ENCODE measurements around the gene CD68.
A peak's percentile ranks its signal among the peaks of the same experiment; 100 is the strongest.

CD68 gene

GRCh38 chr17:7579001-7579833 lies at the start of gene CD68:
TSS of gene CD68 (plus strand) at chr17:7579638. CDS start at chr17:7579678, 40 bp downstream.
- DNase-seq, result peak; percentile 92

GRCh38 chr17:7530023-7530900 lies 49.2 kb upstream of the CD68 start:
- DNase-seq, result no peak

GRCh38 chr17:7538050-7538449 lies 41.4 kb upstream of the CD68 start:
- no peak for DNase-seq

- DNase-seq, result no peak
These were observed 40.4 kb upstream of the CD68 start for GRCh38 chr17:7538891-7539545.

GRCh38 chr17:7541074-7541621 lies 38.3 kb upstream of the CD68 start:
- DNase-seq, result no peak

GRCh38 chr17:7544911-7545310 lies 34.5 kb upstream of the CD68 start:
- DNase-seq, result no peak

GRCh38 chr17:7548585-7549400 lies 30.6 kb upstream of the CD68 start, which contains the start of gene TNFSF12:
TSS of gene TNFSF12 (plus strand) at chr17:7549058. CDS start at chr17:7549154, 96 bp downstream.
- peak; percentile 82 for DNase-seq

GRCh38 chr17:7549401-7550055 lies 29.9 kb upstream of the CD68 start:
- no peak for DNase-seq

- no peak for DNase-seq
These were observed 29.1 kb upstream of the CD68 start for GRCh38 chr17:7550344-7550743.

- no peak for DNase-seq
These were observed 28.0 kb upstream of the CD68 start for GRCh38 chr17:7551396-7551795.

GRCh38 chr17:7552621-7553051 lies 26.8 kb upstream of the CD68 start:
- no peak for DNase-seq

- no peak for DNase-seq
These were observed 26.1 kb upstream of the CD68 start for GRCh38 chr17:7553356-7553755.

GRCh38 chr17:7555320-7555948 lies 24.0 kb upstream of the CD68 start:
- DNase-seq, result no peak

- no peak for DNase-seq
These were observed 22.8 kb upstream of the CD68 start for GRCh38 chr17:7556627-7557026.

- DNase-seq, result no peak
These were observed 22.2 kb upstream of the CD68 start for GRCh38 chr17:7557147-7557764.

- peak; percentile 89 for DNase-seq
These were observed 21.5 kb upstream of the CD68 start for GRCh38 chr17:7557775-7558543.

- DNase-seq, result peak; percentile 49
These were observed 20.7 kb upstream of the CD68 start, which contains the start of gene TNFSF13 for GRCh38 chr17:7558544-7559319. TSS of gene TNFSF13 (plus strand) at chr17:7558750. CDS start at chr17:7559040, 290 bp downstream.

GRCh38 chr17:7559320-7560171 lies 19.9 kb upstream of the CD68 start:
- peak; percentile 43 for DNase-seq
